GM12864 (cell line): ENCODE data around the gene CCDC149.

Experiments
- DNase-seq: peaks from one replicate; pipeline ENCODE4 v3.0.0-alpha.2; 2011; ENCODE audit warnings: low read depth
- H3K4me3 ChIP-seq: 2 replicates; pipeline ENCODE4 v1.5.1; 2011; ENCODE audit warnings: mild to moderate bottlenecking, low read depth, low read length, control low read depth
- TF ChIP-seq, protein P1 (sequence below): IDR thresholded peaks from 2 replicates; pipeline ENCODE4 v1.5.1; 2011; ENCODE audit warnings: low read depth, mild to moderate bottlenecking, moderate library complexity, low read length, control low read depth, inconsistent platforms; ENCODE audit errors: missing control alignments

The CCDC149 gene

DNA sequence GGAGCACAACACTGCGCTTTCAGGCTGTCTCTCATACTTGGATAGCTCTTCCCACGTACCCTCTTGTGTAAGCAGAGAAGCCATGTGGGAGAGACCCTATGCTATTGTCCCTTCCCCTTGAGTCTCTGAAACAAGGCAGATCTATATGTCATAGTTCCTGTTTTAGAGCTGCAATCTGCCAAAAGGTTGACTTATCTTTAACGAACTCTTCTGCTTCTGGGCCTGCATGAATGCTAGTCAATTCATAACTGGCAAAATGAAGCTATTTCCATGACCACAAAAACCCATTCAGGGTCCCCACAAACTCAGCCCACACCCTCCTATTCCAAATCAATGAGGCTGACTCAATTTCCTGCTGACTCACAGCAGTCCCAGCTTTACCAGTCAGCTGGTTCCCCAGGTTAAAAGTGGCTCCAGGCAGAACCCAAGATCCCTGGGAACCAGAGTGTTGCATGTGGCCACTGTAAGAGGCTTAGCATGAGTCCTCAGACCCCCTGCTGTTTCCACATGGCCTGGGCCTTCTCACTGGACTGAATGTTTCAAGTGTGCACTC is 142.7 kb downstream of the CCDC149 start:
- TF ChIP-seq, protein P1, sequence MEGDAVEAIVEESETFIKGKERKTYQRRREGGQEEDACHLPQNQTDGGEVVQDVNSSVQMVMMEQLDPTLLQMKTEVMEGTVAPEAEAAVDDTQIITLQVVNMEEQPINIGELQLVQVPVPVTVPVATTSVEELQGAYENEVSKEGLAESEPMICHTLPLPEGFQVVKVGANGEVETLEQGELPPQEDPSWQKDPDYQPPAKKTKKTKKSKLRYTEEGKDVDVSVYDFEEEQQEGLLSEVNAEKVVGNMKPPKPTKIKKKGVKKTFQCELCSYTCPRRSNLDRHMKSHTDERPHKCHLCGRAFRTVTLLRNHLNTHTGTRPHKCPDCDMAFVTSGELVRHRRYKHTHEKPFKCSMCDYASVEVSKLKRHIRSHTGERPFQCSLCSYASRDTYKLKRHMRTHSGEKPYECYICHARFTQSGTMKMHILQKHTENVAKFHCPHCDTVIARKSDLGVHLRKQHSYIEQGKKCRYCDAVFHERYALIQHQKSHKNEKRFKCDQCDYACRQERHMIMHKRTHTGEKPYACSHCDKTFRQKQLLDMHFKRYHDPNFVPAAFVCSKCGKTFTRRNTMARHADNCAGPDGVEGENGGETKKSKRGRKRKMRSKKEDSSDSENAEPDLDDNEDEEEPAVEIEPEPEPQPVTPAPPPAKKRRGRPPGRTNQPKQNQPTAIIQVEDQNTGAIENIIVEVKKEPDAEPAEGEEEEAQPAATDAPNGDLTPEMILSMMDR, result no peak

DNA sequence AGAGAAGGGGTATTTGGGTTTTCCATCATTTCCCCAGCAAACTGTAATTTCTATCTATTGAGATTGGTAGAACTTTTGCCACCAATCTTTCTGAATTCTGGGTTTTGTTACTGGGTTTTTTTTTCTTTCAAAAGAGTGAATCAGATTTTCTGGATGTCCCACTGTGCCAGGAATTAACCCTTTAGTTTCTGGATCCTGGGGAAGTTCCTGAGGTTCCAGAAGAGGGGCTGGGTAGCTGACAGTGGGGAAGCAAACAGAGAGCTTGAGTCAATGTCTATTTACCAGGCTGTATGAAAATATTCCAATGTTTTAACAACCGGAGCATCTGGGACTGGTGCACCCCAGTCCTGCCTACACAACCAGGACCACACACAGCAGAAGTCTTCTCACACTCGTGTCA is 143.3 kb downstream of the CCDC149 start:
- DNase-seq, result no peak
- no peak overlapping the region for H3K4me3 ChIP-seq
- TF ChIP-seq, protein P1, result no peak

More for the DNA sequence above, 142.7 kb downstream of the CCDC149 start:
- peak; percentile 35 for DNase-seq
- H3K4me3 ChIP-seq, result no peak overlapping the region

DNA sequence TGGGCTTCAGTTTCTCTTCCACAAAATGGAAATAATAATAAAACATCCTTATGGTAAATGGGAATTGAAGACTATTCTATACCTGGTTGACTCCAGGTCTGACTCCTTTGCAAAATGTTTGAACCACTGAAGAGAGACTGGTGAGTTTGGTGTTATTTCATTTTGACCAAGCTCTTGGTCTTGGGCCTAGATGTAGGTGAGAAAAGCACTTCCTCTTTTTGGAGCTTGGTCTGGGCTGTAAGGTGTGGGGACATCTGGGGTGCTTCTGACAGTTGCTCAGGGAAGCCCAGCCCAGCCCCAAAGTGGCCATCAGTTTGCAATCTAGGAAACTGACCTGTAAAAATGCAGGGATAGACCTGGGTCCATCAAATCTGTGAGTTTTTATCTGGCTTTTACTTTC is 144.2 kb downstream of the CCDC149 start:
- H3K4me3 ChIP-seq, result no peak overlapping the region
- peak; percentile 26 for DNase-seq
- TF ChIP-seq, protein P1, result no peak

DNA sequence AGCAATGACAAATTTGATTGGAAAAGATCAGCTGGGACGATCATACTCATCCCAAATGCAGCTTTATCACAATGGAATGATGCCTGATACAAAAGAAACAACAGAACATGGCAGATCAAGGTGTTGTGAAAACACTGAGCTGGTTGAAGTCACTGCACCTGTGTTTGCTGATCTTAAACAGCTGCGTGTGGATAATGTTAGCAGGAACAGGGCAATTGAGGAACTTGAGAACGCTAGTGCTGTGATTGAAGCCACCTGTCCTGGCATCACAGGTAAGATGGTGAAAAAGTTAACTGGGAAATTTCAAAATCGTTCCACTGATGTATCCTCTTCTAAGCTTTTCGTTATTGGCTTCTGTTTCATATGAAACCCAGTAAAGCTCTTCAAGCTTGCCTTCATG is 144.8 kb downstream of the CCDC149 start:
- TF ChIP-seq, protein P1, result no peak
- DNase-seq, result no peak

DNA sequence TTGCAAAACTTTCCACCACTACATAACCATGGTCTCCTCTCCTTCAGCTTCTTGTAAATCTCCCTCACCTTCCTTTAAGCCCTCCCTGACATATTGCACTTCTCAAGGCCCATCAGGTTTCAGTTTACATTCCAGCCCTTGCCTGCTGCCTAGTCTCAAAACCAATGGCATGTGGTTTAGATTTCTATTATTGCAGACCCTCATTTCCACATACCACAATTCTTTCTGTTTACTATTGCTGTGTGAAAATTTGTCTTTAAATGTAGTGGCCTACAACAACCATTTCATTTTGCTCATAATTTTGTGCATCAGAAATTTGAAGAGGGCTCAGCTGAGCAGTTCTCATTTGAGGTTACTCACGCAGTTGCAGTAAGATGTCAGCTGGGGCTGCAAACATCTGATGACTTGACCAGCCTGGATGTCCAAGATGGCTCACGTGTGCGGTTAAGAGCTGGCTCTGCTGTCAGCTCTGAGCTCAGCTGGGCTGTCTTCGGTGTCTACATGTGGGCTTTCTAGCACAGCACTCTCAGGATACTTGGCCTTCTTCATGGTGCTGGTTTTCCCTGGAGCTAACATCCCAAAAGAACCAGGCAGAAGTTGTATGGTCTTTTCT is 147.4 kb downstream of the CCDC149 start:
- DNase-seq, result no peak
- H3K4me3 ChIP-seq, result no peak overlapping the region
- TF ChIP-seq, protein P1, result no peak

More for the DNA sequence above, 144.8 kb downstream of the CCDC149 start:
- no peak overlapping the region for H3K4me3 ChIP-seq

DNA sequence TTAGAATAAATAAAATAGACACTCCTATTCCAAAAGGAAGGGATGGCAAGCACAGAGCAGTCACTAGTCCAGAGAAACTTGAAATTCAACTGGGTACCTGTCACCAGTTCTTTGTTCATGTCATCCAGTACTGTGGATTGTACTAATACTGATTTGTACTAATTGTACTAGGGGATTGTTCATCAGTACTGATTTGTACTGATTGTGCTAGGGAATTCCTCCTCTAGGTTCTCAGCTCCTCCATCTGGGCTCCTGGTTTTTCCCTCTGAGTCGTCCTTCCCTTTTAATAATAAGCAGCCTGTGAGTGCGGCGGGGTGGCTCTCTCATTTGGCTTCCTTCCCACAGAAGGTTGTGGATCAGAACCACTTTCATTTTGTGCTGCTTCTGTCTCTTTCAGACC is 148.5 kb downstream of the CCDC149 start:
- no peak overlapping the region for H3K4me3 ChIP-seq
- TF ChIP-seq, protein P1, result no peak
- DNase-seq, result no peak
